Measurements from ENCODE around the gene CNOT6L.

- TF ChIP-seq, protein P1, sequence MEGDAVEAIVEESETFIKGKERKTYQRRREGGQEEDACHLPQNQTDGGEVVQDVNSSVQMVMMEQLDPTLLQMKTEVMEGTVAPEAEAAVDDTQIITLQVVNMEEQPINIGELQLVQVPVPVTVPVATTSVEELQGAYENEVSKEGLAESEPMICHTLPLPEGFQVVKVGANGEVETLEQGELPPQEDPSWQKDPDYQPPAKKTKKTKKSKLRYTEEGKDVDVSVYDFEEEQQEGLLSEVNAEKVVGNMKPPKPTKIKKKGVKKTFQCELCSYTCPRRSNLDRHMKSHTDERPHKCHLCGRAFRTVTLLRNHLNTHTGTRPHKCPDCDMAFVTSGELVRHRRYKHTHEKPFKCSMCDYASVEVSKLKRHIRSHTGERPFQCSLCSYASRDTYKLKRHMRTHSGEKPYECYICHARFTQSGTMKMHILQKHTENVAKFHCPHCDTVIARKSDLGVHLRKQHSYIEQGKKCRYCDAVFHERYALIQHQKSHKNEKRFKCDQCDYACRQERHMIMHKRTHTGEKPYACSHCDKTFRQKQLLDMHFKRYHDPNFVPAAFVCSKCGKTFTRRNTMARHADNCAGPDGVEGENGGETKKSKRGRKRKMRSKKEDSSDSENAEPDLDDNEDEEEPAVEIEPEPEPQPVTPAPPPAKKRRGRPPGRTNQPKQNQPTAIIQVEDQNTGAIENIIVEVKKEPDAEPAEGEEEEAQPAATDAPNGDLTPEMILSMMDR (conservative IDR thresholded peaks at IDR 0.05; ENCODE audit: low read length), result no peak
- no peak for TF ChIP-seq EZH2phosphoT487 (IDR thresholded peaks at IDR 0.05; ENCODE audit: borderline replicate concordance)
Observed at GRCh38 chr4:77833126-77833724, 14.1 kb upstream of the CNOT6L start.

Data from Loucy (cell line).